Jurkat, Clone E6-1 (cell line): Measurements from ENCODE around the gene PPARG.
"Not testable (repeated sequence)": the region's sequence is repeated elsewhere in the genome, so short reads cannot be mapped to it uniquely, and the experiment has no call there.

ENCODE experiments used
- DNase-seq: peaks from one replicate; pipeline ENCODE4 v3.0.0-alpha.2; 2011; ENCODE audit warnings: low read depth, low spot score
- H3K4me3 ChIP-seq: 2 replicates; pipeline ENCODE4 v1.5.1; 2011; ENCODE audit warnings: mild to moderate bottlenecking, low read length, control low read depth, moderate library complexity

Gene PPARG

GRCh38 chr3:12363397-12364195 lies 74.7 kb downstream of the PPARG start:
- H3K4me3 ChIP-seq = no peak overlapping the region
- no peak for DNase-seq

DNA sequence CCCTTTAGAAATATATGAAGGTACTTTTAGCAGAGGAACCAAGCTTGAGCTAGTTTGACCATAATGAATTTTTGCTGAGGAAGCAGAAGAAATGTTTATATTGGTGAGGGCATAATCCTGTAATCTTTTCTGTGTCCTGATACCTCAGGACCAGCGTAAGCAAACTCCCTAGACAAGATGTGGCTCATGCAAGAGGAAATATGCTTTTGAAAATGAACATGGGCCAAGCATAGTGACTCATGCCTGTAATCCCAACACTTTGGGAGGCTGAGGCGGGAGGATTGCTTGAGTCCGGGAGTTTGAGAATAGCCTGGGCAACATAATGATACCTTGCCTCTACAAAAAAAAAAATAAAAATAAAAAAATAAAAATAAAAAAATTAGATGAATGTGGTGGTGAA lies 78.5 kb downstream of the PPARG start:
- H3K4me3 ChIP-seq = no peak overlapping the region
- no peak for DNase-seq

GRCh38 chr3:12369029-12369428 lies 80.2 kb downstream of the PPARG start:
- H3K4me3 ChIP-seq = no peak overlapping the region
- DNase-seq = no peak

GRCh38 chr3:12369598-12369997 lies 80.7 kb downstream of the PPARG start:
- H3K4me3 ChIP-seq = no peak overlapping the region
- DNase-seq = no peak

DNA sequence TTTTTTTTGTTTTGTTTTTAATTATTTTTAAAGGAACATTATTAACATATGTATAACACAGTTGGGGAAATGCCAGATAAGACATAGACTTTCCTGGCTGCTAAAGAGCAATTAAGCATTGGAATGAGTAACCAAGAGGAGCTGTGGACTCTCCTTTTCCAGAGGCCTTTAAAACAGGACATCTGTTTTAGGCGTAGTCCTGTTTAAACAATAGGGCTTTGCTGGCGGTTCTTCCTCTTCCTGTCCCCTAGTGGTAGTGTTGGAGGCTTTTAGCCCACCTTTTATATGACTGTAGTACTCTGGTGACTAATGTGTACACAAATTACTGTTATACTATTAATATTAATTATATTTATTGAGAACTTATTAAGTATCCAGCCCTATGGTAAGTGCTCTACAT lies 81.9 kb downstream of the PPARG start:
- no peak overlapping the region for H3K4me3 ChIP-seq
- DNase-seq = no peak

DNA sequence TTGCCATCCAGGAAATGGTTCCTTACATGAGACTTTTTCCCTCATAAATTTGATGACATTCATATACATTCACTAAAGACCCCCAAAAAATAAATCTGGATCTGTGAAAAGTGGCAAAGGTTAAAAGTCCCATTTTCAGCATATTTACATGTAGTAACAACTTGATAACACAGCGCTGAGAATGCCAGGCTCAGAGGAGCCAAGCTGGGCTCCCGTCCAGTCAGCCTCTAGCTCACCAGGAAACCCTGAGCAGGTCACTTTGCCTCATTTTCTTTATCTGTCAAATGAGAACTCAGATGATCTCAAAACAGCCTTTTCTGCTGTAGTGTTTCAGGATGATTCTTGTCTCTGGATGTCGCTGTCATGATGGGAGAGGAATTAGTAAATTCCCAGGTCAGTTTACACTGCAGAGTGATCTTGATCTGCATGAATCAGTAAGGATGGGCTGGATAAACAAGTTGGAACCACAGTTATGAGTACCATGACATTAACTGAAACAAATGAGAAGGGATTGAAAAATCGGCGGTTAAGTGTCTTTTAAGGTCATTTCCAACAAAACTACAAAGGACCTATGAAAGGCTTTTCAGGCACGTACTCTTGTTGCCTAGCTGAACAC lies 82.8 kb downstream of the PPARG start:
- no peak for DNase-seq
- H3K4me3 ChIP-seq = no peak overlapping the region

GRCh38 chr3:12372741-12373280 lies 83.9 kb downstream of the PPARG start:
- H3K4me3 ChIP-seq = no peak overlapping the region
- DNase-seq = no peak

- H3K4me3 ChIP-seq = no peak overlapping the region
- DNase-seq = no peak
Observed at GRCh38 chr3:12375572-12375971, 86.7 kb downstream of the PPARG start.

DNA sequence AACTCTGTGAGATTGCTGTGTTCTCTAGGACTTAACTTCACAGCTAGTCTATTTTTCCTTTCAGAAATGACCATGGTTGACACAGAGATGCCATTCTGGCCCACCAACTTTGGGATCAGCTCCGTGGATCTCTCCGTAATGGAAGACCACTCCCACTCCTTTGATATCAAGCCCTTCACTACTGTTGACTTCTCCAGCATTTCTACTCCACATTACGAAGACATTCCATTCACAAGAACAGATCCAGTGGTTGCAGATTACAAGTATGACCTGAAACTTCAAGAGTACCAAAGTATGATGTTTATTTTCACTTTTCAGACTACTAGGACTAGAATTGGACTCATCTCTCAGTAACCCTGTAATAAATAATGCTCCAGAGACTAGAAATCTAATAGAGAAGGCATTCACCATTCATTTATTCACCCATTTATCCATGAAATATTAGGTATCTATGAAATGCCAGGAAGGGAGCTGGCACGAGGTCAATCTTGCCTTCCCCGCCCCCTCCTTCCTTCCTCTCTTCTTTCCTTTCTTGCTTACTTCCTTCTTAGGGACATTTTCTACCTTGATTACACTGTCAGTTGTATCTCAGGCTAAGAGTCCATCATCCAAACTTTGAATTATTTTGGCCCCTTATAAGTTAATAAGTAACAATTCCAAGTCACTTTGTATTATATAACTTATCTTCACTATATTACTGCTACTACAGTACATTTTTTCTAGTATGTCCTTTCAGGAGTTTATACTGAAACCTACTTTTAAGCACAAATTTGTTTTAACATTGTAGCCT lies 91.0 kb downstream of the PPARG start:
- no peak overlapping the region for H3K4me3 ChIP-seq
- no peak for DNase-seq

DNA sequence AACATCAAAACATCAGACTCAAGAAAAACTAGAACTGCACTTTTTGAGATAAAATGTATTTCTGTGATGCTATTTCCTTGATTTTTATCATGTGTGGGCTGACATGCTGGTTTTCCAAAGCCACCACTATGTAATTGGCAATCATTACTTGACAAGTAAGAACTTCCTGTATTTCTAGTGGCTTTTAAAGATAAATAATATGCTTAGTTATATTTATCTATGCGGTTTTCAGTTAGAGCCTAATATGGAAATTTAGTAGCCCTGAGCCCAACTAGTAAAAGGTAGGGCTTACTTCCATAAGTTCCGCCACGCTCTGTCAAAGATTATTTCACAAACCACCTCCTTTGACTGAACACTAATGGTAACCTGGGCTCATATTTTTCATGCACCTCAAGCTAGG lies 91.6 kb downstream of the PPARG start:
- DNase-seq = peak; percentile 28
- H3K4me3 ChIP-seq = no peak overlapping the region

GRCh38 chr3:12381199-12381598 lies 92.3 kb downstream of the PPARG start:
- no peak for DNase-seq
- no peak overlapping the region for H3K4me3 ChIP-seq

DNA sequence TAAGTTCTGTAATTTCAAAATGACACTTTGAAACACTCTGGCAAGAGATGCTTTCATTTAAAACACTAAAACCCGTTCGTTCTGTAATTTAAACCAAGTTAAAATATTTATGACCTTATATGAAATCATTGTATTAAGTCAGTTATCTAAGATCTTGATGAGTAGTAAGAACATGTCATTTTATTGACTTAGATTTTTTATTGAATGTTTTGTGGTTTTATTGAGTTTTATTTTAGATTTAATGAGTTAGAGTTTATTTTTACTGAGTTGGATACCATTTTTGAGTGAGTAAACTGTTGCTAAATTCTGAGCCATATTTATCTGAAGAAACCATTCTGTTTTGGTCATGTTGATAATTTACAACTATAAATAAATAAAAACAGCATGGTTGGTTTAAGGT lies 94.3 kb downstream of the PPARG start:
- H3K4me3 ChIP-seq = no peak overlapping the region
- no peak for DNase-seq

GRCh38 chr3:12384451-12385233 lies 95.8 kb downstream of the PPARG start:
- no peak overlapping the region for H3K4me3 ChIP-seq
- no peak for DNase-seq

GRCh38 chr3:12386514-12387291 lies 97.8 kb downstream of the PPARG start:
- H3K4me3 ChIP-seq, DNase-seq: not testable (repeated sequence)

DNA sequence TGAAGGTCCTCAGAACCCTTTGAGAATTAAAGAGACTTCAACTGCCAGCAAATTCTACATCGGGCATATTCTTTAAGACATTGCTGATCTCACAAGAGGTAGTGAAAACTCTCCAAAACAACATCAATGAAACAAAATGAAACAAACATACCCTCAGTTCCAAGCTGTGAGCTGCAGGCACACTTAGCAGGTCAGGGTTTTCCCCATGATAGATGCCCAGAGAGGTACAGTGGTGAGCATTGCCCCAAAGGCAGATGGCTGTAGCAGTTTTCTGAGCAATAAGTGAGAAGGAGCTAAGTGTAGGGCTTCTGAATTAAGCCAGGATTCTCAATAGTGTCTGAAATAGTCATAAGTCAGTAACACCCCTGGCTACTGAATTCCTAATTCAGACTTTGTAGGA lies 99.3 kb downstream of the PPARG start:
- H3K4me3 ChIP-seq = no peak overlapping the region
- no peak for DNase-seq

- no peak for DNase-seq
- no peak overlapping the region for H3K4me3 ChIP-seq
Observed at GRCh38 chr3:12392101-12392878, 103.4 kb downstream of the PPARG start.

DNA sequence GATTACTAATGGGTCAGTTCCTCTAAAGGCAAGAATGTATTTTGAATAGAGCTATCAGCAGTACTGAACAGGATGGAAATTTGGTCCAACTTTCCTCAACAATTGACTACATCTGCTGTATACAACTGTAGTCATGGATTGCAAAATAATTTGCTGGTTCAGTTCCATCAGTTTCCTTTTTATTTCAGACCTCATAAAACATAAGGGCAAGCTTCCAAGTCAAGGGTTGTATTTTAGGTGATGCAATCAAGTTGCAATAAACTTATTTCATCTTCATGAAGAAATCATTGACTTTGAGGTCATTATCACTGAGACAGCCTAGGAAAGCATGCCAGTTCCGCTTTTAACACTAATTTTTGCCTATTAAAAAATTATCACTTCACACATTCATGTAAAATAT lies 105.0 kb downstream of the PPARG start:
- DNase-seq = no peak
- H3K4me3 ChIP-seq = no peak overlapping the region
